Activated naive CD4-positive, alpha-beta T cell (primary cell): ENCODE measurements around the gene ATXN2L.
"Not testable (repeated sequence)": the region's sequence is repeated elsewhere in the genome, so short reads cannot be mapped to it uniquely, and the experiment has no call there.

Experiments used
- DNase-seq, 4 experiments: peaks; one replicate each; lab custom pipeline; 2025; lab: John Stamatoyannopoulos, UW

Gene ATXN2L, protein sequence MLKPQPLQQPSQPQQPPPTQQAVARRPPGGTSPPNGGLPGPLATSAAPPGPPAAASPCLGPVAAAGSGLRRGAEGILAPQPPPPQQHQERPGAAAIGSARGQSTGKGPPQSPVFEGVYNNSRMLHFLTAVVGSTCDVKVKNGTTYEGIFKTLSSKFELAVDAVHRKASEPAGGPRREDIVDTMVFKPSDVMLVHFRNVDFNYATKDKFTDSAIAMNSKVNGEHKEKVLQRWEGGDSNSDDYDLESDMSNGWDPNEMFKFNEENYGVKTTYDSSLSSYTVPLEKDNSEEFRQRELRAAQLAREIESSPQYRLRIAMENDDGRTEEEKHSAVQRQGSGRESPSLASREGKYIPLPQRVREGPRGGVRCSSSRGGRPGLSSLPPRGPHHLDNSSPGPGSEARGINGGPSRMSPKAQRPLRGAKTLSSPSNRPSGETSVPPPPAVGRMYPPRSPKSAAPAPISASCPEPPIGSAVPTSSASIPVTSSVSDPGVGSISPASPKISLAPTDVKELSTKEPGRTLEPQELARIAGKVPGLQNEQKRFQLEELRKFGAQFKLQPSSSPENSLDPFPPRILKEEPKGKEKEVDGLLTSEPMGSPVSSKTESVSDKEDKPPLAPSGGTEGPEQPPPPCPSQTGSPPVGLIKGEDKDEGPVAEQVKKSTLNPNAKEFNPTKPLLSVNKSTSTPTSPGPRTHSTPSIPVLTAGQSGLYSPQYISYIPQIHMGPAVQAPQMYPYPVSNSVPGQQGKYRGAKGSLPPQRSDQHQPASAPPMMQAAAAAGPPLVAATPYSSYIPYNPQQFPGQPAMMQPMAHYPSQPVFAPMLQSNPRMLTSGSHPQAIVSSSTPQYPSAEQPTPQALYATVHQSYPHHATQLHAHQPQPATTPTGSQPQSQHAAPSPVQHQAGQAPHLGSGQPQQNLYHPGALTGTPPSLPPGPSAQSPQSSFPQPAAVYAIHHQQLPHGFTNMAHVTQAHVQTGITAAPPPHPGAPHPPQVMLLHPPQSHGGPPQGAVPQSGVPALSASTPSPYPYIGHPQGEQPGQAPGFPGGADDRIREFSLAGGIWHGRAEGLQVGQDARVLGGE

DNA sequence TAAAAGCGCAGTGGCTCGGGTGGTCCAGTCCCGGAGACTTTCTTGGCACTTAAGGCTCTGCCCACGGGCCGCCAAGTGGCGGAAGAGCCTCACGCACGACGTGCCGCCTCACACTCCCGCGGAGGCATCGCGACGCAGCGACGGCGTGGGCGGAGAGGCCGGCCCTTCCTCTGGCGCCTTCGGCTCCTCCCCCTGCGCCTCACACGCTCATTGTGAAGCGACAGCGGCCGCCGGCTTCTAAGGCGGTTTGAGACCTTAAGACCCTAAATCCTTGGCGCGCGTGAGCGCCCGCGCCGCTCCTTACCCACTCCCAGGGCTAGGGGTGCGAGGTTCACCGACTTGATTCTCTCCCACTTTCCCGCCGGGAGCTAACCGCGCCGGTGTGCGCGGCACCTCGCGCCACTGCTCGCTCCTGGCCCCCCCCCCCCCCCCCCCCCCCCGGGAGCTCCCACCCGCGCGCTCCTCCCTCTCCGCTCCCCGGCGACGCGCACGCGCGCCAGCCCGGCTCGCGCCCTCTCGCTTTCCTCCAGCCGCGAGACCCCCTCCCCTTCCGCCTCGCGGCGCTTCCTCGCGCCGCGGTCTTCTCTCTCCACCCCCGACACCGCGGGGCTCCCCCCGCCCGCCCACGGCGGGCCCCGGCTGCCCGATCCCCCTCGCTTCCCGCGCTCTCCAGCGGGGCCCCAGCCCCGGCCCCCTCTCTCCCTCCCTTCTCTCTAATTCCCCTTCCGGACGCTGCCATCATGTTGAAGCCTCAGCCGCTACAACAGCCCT lies at the start of gene ATXN2L:
ATXN2L (plus strand) TSS at position 480 of the 771 bp plus-strand sequence; CDS start at position 741, 261 bp downstream.
- DNase-seq, result peak; percentile 88 to 96 (median 92)

DNA sequence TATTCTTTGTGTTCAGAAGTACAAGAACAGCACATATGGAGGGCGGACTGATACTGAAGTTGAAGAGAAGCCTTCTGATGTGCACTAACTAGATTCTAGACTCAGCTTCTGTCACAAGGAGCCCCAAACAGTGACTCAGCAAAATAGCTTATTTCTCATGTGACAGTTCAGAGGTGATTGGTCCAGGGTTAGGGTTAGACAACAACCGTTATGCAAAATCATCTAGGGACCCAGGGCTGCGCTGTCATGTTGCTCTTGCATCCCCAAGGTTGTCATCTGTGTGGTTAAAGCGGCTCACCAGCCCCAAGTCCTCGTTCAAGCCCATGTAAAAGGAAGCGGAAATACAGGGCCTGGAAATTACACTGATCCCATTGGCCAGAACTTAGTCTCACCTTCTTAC lies 41.1 kb upstream of the ATXN2L start:
- DNase-seq, result not testable (repeated sequence)

DNA sequence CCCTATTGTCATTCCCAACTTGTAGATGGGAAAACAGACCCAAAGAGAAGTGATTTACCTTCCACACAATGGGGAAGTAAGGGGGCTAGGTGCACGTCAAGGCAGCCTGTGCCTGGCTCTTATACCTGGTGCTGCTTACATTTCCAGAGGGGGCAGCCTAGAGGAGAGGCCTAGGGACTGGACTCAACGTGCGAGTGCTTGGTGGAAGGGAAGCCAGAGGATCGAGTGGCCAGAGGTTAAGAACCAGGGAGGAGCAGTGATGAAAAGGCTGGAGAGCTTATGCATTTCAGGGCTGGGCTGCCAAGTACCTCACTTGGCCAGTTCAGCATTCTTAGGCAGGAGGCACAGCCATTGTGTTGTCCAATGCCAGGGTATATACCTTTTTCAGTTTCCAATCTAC lies 40.4 kb upstream of the ATXN2L start:
- not testable (repeated sequence) for DNase-seq

DNA sequence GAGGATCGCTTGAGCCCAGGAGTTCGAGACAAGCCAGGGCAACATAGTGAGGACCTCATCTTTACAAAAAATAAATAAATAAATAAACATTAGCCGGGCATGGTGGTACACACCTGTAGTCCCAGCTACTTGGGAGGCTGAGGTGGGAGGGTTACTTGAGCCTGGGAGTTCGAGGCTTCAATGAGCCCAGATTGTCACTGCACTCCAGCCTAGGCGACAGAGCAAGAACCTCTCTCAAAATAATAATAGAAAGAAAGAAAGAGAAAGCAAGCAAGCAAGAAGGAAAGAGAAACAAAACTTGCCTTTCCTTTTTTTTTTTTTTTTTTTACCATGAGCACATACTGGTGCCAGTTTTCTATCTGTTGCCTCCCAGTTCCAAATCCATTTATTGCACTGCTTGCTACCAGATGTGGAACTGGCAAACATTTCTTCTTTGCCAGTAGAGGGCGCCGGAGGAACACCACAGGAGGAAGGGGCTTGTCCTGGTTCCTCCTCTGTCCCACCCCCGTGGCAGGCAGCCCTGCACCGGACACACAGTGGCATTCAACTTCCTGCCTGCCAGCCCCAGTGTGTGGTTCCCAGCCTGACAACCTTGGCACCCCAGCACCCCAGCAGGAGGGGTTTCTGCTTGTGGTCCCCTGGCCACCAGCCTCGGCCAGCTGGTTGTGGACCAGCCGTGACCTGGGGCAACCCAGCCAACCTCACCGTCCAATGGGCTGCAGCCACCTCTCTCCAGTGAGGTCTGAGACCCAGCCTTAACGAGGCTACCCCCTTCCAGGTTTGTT lies 20.4 kb upstream of the ATXN2L start:
- peak; percentile 14 to 54 (median 34) for DNase-seq

DNA sequence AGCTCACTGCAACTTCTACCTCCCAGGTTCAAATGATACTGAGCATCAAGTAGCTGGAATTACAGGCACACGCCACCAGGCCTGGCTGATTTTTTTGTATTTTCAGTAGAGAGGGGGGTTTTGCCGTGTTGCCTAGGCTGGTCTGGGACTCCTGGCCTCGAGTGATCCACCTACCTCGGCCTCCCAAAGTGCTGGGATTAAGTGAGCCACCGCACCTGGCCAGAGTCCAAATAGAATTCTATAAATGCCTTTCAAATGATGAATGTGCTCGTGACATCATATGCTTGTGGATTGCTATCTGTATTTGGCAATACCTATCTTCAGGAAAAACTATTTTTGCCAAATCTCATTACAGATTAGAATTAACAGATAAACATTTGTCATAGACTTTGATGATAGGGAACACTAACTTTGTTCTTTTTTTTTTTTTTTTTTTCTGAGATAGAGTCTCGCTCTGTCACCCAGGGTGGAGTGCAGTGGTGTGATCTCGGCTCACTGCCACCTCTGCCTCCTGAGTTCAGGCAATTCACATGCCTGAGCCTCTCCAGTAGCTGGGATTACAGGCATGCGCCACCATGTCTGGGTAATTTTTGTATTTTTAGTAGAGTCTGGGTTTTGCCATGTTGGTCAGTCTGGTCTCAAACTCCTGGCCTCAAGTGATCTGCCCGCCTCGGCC lies 15.2 kb upstream of the ATXN2L start:
- DNase-seq, result not testable (repeated sequence)

DNA sequence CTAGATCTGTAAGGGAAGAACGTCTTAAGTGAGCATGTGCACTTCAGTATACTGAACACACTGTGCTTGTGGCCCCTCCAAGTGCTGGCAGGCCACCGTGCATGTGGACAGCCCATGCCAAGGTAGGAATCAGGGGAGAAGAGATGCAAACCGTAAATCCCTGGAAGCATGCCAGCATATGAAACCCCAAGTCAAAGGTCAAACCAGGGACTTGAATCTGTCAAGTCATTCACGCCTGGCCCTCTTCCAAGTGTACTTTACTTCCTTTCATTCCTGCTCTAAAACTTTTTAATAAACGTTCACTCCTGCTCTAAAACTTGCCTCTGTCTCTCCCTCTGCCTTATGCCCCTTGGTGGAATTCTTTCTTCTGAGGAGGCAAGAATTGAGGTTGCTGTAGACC lies 2.8 kb upstream of the ATXN2L start:
- no peak for DNase-seq

DNA sequence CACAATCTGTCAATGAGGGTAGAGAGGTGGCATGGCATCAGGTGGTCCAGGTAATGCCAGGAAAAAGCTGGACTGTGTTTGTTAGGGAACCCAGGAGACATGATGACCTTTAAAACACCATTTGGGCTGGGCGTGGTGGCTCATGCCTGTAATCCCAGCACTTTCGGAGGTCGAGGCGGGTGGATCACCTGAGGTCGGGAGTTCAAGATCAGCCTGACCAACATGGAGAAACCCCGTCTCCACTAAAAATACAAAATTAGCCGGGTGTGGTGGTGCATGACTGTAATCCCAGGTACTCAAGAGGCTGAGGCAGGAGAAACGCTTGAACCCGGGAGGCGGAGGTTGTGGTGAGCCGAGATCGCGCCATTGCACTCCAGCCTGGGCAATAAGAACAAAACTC lies 2.3 kb upstream of the ATXN2L start:
- DNase-seq, result not testable (repeated sequence)

DNA sequence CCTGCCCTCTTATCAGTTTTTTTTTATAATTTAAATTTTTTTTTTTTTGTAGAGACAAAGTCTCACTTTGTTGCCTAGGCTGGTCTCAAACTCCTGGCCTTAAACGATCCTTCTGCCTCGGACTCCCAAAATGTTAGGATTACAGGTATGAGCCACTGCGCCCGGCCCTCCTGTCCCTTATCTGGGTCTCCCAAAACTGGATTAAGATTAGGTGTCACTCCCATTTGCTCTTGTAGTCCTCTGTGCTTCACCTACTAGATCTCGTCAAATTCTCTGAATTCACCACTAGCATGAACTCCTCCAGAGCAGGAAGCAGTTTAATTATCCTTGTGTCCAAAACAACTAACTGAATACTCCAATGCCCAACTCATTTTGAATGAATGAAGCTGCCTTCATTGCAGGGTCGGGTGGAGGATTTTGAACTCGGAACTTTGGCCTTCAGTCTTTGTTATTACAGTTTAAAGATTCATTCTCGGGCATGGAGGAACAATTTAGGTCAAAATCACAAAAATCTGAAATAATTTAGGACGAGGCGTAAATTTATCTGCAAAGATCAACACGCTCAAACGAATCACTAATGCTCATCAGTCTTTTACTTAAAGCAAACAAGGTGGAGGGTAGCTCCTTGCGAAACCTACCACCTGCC lies 802 bp upstream of the ATXN2L start:
- no peak for DNase-seq

DNA sequence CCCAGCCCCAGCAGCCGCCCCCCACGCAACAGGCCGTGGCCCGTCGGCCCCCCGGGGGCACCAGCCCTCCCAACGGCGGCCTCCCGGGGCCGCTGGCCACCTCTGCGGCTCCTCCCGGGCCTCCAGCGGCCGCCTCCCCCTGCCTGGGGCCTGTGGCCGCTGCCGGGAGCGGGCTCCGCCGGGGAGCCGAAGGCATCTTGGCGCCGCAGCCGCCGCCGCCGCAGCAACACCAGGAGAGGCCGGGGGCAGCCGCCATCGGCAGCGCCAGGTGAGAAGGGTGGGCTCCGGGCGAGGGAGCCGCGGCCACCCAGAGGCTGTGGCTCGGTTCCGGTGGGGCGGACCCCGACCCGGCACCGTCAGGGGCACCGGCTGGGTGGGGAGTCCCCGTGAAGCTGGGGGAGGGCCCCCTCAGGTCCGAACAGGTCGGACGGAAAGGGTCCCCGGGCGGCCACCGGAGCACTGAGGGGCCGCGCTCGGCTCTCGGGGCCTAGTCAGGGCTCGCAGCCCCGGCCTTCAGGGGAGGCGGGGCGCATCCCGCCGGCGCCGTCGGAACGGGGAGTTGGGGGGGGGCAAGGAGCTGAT lies 583 bp downstream of the ATXN2L start:
- peak in 2 of 4 experiments; percentile 41 to 52 for DNase-seq

DNA sequence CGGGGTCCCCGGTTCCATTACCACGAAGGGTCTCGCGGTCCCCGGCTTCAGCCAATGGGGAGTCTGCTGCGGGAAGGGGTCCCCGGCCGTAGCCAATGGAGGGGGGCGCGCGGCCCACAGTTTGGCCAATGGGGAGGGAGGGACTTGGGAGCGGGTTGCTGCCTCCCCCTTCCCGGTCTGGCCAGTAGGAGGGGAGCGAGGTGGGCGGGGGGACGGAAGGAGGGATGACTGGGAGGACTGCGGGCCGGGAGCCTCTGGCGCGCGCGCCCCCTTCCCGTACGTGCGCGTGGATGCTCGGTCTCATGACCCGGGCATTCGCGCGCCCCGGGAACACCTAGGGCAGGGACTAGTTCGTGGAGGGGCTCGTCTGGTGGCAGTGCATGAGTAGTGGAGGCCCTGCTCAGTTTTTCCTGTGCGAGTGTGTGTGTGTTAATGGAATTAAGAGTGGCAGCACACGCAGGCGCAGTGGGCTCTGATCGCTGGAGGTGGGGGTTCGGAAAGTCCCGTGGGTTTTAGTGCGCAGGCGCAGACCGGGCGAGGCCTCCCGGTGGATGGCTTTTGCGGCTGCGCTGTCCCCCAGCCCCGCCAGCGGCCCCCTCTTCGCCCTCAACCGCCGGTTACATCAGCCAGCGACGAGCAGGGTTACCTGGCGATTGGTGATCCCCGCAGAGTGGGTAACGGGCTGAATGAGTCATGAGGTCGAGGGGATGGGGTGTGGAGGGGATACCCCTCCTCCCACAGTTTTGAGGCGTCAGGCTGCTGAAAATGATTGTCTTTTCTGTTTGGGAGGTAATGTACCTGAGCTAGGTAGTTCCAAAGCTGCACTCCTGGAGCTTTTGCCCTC lies 1.3 kb downstream of the ATXN2L start:
- peak; percentile 90 to 95 (median 92) for DNase-seq

DNA sequence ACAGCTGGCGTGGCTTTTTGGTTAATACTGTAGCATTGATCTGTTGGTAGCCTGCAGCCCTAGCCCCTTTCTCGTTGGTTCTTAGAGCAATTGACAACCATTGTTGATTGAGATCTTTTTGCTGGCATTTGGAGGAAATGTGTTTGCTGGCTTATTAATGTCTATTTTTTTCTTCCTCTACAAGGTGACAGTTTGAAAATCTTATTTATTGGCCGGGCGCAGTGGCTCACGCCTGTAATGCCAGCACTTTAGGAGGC lies 1.8 kb downstream of the ATXN2L start:
- DNase-seq, result no peak

DNA sequence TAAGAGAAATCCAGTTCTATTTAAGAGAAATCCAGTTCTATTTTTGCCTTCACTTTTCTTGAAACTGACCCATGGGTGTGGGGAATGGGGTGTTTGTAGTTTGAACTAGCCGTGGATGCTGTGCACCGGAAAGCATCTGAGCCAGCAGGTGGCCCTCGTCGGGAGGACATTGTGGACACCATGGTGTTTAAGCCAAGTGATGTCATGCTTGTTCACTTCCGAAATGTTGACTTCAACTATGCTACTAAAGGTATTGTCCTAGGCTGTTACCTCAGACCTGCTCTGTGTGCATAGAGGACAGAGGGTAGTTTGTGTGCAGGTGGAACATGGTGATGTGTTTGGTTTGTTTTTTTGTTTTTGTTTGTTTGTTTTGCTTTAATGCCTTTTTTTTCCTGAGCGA lies 3.3 kb downstream of the ATXN2L start:
- no peak for DNase-seq

DNA sequence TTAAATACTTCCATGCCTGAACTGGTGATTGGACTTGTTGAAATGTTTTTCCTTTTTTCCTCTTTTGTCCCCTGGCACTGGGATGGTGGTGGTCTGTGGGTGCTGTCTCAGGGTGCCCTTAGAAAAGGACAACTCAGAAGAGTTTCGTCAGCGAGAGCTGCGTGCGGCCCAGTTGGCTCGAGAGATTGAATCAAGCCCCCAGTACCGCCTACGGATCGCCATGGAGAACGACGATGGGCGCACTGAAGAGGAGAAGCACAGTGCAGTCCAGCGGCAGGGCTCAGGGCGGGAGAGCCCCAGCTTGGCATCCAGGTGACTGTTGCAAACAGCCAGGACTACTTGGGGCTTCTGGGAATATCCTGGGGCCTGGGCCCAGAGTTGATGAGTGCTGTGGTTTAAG lies 6.9 kb downstream of the ATXN2L start:
- no peak for DNase-seq

DNA sequence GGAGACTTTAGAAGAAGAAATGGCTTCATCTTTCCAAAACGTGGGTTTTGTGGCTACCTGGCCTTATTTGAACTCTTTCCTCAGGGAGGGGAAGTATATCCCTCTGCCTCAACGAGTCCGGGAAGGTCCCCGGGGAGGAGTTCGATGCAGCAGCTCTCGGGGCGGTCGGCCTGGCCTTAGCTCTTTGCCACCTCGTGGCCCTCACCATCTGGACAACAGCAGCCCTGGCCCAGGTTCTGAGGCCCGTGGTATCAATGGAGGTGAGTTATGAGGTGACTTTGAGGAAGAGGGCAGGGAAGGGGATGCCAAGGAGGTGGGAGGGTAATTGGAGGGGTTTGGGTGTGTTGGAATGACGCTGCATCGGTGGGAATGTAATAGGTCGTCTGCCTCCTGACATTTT lies 7.7 kb downstream of the ATXN2L start:
- no peak for DNase-seq

DNA sequence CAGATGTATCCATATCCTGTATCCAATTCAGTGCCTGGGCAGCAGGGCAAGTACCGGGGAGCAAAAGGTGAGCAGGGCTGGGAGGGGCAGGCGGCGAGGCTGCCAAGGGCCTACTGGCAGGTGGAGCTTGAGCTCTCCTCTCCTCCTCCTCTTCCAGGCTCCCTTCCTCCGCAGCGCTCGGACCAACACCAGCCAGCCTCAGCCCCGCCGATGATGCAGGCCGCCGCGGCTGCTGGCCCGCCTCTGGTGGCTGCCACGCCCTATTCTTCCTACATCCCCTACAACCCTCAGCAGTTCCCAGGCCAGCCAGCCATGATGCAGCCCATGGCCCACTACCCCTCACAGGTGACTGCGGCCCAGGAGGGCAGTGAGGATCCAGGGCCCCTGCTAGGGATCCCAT lies 11.6 kb downstream of the ATXN2L start:
- DNase-seq, result no peak

DNA sequence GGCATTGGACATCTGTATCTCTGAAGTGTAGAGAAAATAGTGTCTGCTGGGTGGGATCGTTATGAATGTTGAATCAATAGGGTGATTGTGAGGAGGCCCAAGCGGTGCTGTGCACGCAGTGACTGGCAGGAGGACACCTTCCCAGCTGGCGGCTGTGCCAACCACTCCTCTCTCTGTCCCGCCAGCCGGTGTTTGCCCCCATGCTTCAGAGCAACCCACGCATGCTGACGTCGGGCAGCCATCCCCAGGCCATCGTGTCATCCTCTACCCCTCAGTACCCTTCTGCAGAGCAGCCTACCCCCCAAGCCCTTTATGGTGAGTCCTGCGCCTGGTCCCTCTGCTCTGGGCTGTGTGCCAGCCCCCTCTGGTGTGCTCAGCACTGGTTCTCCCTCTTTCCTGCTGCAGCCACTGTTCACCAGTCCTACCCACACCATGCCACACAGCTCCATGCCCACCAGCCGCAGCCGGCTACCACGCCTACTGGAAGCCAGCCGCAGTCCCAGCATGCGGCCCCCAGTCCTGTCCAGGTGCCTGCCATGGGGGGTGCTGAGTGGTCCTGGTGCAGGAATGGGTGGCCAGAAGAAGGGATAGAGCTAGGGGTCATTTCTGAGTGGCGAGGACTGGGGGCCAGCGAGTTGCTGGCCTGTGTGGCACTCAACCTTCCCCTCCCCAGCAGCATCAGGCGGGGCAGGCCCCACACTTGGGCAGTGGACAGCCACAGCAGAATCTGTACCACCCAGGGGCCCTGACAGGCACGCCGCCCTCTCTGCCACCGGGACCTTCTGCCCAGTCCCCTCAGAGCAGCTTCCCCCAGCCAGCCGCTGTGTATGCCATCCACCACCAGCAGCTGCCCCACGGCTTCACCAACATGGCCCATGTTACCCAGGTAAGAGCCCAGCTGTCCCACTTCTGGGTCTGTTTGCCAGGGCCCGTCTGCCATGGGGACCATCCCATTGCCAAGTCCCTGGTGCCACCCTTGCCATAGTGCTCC lies 12.4 kb downstream of the ATXN2L start:
- DNase-seq, result no peak
